ENCODE data around the gene ANKRD55.
"Not testable (repeated sequence)": the region's sequence is repeated elsewhere in the genome, so short reads cannot be mapped to it uniquely, and the experiment has no call there.

The ANKRD55 gene

DNA sequence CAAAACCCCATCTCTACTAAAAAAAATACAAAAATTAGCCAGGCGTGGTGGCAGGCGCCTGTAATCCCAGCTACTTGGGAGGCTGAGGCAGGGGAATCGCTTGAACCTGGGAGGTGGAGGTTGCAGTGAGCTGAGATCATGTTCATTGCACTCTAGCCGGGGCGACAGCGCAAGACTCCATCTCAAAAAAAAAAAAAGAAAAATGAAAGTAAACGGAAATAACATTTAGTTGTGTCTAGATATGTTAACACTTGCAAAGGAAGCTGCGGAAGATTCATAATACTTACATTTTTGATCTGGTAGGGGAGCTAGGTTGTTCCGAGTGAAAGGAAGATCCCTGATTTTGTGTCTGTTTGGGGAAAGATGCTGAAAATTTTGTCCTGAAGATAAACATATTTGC is 130.9 kb downstream of the ANKRD55 start:
- not testable (repeated sequence) for DNase-seq (ENCODE audit: low read depth)

- DNase-seq (ENCODE audit: low read depth) = no peak
Observed at GRCh38 chr5:56101180-56101579, 131.9 kb downstream of the ANKRD55 start.

DNA sequence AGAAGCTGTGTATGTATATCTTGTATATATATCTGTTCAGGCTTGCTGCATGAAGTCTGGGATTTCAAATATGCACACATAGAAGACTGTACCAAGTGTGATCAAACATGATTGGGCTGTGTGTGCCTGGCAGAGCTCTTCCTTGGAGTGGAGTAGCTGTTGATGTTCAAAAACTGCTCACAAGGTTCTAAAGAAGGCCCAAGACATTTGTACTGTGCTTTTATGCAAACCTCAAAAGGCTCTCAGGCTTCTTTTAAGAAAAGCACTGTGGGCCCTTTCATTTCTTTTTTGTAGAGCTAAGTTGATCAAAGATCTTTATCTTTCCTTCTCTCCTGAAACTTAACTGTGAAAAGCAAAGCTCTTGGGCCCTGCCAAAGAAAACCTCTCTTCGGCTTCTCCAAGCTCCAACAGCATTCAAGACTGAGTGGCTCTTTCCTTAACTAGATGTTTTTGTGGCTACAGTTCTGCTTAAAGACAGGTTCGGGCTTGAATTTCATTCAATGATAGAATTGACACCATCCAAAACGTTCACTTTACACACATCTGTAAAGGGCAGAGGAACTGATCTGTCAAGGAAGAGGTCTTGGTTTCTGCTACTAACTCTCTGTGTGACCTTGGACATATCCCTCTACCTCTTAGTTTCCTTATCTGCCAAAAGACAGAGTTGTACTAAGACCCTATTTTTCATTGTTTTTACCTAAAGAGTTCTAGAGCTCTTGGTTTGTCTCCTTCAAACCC is 132.5 kb downstream of the ANKRD55 start:
- DNase-seq (ENCODE audit: low read depth) = no peak

DNA sequence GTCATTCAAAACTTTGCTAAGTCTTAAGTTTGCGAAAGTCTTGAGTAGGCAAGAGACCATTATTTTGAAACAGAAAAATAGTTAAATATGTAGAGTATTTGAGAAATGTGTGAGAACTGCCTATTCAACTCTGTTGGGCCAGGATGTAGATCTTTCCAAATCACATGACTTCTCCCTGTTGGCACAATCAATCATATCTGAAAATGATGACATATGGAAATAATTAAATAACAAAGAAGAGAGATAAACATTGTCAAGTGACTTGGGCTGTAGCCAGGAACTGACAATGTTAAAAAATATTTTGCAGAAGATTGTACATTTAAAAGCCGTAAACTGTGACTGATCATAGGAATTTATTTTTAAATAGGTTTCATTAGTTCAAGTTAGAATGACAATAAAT is 133.8 kb downstream of the ANKRD55 start:
- no peak for DNase-seq (ENCODE audit: low read depth)

DNA sequence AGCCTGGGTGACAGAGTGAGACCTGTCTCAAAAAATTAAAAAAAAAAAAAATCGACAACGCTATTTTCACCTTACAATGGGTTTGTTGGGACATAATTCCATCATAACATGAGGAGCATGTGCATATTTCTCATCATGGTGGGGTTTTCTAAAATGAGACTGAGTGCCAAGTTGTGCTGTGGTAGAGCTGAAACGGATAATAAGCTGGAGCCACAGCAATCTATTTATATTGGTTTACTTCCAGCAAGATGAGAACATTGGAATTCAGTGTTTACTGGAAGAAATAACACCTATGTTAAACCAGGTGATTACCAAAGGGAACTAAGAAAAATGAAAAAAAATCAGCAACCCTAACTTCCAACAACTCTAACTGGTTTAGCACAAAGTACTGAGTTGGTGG is 136.1 kb downstream of the ANKRD55 start:
- DNase-seq (ENCODE audit: low read depth) = no peak

- no peak for DNase-seq (ENCODE audit: low read depth)
Observed at GRCh38 chr5:56095579-56096102, 137.5 kb downstream of the ANKRD55 start.

DNA sequence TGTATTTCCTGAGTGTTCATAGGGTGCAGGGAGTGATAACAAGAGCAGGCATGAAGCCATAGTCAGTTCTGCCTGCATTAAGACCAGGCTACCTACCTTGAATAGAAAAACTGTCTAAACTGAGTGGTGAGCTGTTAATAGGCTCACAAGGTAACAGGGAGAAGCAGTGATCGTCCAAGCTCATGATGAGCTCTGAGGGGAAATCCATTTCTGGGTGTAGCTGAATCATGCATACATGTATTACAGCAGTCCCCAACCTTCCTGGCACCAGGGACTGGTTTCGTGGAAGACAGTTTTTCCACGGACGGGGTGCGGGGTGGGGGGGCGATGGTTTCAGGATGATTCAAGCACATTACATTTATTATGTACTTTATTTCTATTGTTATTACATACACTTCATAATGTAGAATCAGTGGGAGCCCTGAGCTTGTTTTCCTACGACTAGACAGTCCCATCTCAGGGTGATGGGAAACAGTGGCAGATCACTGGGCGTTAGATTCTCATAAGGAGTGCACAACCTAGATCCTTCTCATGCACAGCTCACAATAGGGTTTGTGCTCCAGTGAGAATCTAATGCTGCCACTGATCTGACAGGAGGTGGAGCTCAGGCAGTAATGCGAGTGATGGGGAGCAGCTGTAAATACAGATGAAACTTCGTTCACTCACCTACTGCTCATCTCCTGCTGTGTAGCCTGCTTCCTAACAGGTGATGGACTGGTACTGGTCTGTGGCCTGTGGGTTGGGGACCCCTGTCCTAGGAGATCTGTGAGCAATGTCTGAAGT is 138.4 kb downstream of the ANKRD55 start:
- peak; percentile 43 for DNase-seq (ENCODE audit: low read depth)

DNA sequence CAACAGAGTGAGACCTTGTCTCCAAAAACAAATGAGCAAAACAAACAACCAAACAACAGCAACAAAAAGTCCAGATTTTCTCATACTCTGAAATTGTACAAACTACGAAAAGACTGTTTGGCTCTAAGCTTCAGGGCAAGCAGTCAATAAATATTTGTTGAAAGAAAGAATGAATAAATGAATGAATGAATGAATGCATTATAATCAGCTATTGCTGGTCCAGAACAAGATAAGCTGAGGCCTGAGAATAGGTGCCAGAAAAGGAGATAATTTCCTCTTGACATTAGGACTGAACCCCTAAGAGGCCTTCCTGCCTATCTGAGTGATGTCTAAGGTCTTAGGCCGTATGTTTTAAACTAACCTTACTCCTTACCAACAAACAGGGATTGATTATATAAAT is 139.2 kb downstream of the ANKRD55 start:
- DNase-seq (ENCODE audit: low read depth) = no peak

DNA sequence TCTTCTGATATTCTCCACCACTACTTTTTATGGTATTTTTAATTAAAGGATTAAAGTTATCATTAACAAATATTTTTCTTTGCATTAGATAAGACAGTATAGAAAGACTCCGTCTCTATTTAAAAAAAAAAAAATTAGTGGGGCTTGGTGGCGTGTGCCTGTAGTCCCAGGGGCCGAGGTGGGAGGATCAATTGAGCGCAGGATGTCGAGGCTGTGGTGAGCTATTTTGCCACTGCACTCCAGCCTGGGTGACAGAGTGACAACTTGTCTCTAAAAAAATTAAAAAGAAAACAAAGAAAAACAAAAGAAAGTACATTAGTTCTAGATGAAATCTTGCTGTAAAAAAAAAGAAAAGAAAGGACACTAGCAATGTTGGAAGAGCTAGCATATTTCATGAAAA is 141.0 kb downstream of the ANKRD55 start:
- DNase-seq (ENCODE audit: low read depth) = no peak

- DNase-seq (ENCODE audit: low read depth) = no peak
Observed at GRCh38 chr5:56091664-56092063, 141.5 kb downstream of the ANKRD55 start.

- no peak for DNase-seq (ENCODE audit: low read depth)
Observed at GRCh38 chr5:56090793-56091460, 142.2 kb downstream of the ANKRD55 start.

- no peak for DNase-seq (ENCODE audit: low read depth)
Observed at GRCh38 chr5:56088967-56089829, 143.9 kb downstream of the ANKRD55 start.

DNA sequence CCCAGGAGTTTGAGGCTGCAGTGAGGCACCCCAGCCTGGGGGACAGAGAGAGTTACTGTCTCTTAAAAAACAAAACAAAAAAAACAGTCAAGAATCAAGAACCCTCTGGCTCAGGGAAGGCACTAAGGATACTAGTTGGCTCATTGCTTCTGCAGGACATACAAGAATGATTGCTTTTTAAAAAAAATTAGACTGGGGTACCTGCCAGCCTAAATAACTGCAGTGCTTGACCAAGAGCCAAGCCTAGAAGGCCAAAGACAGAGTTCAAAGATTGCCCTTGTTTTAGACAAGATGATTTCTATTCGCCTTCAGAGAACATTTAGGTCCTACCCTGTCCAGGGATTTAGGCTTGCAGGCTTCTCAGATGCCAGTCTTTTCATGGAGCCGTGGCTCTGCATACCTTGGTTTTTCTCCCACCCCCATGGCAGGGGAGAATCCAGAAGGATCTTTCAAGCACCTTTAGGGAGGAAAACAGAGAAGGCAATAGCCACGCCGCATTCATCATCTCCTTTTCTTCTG is 144.6 kb downstream of the ANKRD55 start:
- no peak for DNase-seq (ENCODE audit: low read depth)

GRCh38 chr5:56085193-56085592 is 147.9 kb downstream of the ANKRD55 start:
- no peak for DNase-seq (ENCODE audit: low read depth)

DNA sequence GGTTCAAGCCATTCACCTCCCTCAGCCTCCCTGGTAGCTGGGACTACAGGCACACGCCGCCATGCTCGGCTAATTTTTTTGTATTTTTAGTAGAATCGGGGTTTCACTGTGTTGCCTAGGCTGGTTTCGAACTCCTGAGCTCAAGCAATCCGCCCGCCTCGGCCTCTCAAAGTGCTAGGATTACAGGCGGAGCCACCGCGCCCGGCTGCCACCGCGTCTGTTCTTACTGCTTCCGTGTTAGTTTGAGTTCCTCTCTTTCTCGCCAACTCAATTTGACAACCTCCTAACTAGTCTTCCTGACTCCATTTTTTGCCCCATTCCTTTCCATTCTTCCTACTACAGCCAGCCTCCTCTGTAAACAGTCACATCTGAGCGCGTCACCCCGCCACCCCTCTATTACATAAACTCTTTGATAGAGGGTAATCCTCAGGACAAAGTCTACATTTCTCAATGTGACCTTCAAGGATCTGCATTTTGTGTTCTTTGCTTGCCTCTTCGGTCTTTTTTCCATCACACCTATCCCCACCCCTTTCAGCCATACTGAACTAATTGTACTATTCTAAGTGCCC is 149.8 kb downstream of the ANKRD55 start:
- DNase-seq (ENCODE audit: low read depth) = no peak

DNA sequence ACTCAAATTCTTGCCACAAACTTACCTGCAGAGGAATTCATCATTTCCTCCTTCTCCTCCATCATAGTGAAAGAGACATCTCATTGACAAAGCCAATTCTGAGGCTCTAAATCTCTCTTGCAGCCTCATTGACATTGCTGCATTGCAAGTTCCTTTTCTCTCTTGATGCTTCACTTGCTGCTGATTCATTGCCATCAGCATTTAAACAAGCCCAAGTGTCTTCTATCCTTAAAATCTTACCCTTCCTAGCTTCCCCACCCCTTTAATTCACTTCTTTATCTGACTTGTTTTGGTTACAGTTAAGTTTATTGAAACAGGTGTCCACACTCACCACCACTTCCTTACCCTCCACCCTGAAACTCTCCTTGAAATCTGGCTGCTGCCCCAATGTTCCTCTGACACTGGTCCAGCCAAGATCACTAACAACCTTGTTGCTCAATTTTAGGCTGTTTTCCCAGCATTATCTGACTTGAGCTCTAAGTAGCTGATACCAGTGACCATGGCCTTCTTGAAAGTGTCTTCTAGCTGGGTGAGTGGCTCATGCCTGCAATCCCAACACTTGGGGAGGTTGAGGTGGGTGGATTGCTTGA is 152.0 kb downstream of the ANKRD55 start:
- not testable (repeated sequence) for DNase-seq (ENCODE audit: low read depth)

DNA sequence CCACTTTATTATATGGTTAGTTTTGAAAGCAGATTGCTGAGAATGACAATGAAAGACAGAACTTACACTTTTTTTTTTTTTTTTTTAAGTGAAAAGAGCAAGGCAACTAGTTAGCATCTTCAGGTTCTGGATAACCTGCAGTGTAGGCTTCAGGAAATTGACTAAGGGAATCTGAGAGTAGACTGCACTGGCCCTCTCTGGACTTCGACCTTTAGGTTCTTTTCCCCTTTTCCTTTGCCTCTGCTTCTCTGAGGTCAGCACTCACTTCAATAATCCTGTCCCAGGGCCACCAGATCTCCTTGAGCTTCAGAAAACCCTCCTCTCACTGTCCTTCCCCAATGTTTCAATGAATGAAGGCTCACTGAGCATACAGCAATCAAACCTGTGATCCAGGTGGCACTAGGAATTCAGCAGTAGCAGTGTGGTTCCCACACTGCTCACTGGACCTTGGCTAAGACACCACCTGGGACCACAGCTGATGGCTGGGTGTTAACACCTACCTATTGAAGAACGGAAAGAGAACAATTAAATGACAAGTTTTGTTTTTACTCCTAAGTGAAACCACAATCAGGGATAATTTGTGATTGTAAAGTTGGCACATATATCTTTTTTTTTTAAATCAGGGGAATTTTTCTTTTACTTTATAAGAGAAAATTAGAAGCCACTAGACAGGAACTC is 152.6 kb downstream of the ANKRD55 start:
- no peak for DNase-seq (ENCODE audit: low read depth)

DNA sequence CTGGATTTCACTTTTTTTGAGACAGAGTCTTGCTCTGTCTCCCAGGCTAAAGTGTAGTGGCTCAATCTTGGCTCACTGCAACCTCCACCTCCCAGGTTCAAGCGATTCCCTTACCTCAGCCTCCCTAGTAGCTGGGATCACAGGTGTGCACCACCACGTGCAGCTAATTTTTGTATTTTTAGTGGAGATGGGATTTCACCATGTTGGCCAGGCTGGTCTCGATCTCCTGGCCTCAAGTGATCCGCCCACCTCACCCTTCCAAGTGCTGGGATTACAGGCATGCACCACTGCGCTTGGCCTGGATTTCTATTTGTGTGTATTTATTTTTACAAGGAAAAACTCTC is 154.0 kb downstream of the ANKRD55 start:
- not testable (repeated sequence) for DNase-seq (ENCODE audit: low read depth)

- no peak for DNase-seq (ENCODE audit: low read depth)
Observed at GRCh38 chr5:56078278-56079156, 154.6 kb downstream of the ANKRD55 start.
